ENCODE results near the gene UNC5C.

UNC5C gene

DNA sequence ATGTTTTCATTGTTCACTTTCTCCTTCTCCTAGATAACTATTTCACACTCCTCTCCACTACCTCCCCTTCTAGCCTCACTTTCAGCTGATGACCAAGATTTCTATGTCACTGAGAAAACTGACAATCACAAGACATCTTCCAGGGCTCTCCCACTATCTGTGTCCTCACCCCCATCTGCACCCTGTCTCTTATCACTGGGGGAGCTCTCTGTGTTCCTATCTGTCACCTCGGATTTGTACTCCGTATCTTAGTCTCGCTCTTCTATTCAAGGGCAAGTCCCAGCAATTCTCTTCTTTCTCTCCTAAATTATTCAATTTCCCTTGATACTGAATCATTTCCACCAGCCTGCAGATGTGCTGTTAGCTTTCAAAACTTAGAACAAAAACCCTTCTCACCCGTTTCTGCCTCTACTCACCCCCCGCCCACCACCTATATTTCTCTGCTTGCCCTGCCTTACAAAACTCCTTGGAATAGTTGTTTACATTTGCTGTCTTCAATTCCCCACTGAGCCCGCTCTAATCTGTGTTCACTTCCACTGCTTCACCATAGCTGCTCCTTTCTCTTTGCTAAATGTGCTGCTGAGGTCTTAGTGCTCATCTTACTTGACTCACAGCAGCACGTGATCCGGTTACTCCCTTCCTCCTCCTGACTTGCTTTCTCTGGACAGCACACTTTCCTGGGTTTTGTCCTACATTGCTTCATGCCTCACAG, 293.2 kb downstream of the UNC5C start:
- DNase-seq = no peak

DNA sequence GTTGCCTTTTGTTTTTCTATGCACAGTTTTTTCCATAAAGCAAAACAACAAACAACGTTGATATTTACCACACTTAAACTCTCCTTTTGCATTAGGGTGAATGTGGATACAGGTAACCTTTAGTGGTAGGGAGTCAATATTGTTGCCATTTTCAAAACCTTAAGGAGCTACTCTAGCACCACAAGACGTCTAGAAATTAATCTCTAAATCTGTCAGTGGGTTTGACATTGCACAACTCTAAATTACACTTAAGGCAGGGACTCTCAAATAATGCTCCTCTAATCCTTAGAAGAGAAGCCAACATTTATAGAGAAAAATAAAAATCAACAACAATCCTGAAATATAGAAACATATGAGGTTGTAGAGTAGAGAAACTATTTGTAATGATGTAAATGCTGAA, 297.2 kb downstream of the UNC5C start:
- no peak for DNase-seq

DNA sequence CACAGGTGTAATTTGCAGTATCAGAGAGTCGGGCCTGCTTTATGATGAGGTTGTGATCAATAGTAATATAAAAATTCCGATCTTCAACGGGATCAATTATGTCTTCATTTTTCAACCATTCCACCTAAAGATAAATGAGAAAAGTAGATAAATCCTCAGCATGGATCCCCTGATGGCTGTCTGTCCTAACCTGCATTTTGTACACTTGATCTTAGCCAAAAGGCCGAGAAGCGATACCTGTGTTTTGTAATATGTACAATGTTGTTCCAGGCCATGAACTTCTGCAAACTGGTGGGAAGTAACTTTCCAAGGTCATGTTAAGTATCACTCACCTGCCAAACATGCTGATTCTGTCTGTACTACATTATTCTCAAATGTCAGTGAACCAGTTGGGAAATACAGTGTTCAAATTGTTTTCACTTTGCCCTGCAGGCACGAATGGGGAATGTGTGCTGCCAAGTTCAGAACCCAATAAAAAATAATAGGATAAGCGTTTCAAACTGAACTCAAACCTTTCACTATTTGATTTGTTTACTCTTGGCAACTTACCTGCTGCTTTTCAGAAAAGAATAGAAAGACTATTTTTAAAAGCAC, 298.1 kb downstream of the UNC5C start:
- DNase-seq = no peak

DNA sequence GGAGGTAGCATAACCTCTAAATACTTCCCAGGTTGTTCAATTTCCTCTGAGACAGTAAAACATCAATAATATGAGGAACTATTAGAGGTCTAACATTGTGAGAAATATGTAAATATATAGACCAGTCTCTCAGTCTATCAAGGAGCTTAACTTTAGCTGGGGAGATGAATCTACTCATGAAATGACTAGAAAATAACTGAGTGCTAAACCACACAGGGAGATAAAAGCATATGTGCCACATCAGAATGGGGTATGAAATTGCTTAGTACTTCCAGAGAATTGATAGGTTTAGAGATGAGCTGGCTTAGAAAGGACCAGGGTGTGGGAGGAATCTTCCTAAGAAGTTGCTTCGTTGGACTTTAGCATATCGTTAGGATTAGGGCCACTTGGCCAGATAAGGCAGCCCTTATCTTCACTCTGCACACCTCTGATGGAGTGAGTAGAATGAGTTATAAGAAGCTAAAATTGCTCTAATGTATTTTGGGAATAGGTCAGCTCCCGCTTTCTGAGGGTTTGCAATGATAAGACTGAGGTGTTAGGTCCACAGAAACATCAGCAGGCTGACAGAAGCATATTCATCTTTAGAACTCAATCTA, 299.2 kb downstream of the UNC5C start:
- DNase-seq = no peak

DNA sequence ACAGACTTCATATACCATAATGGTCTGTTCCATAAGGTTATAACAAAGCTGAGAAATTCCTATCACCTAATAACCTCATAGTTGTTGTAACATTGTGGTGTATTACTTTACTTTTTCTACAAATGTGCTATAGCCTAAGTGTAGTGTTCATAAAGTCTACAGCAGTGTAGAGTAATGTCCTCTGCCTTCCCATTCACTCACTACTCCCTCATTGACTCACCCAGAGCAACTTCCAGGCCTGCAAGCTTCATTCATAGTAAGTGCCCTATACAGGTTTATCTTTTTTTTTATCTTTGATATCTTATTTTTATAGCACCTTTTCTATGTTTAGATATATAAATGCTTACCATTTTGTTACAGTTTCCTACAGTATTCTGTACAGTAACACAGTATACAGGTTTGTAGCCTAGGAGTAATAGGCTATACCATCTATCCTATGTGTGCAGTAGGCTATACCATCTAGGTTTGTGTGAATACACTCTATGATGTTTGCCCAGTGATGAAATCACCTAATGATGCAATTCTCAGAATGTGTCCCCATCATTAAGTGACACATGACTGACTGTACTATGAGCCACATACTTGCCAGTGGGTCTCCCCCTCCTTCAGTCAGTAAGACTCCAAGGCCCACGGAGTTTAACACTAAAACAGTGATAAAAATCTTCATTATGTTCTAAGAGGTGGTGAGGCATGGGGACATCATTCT, 299.9 kb downstream of the UNC5C start:
- DNase-seq = no peak

DNA sequence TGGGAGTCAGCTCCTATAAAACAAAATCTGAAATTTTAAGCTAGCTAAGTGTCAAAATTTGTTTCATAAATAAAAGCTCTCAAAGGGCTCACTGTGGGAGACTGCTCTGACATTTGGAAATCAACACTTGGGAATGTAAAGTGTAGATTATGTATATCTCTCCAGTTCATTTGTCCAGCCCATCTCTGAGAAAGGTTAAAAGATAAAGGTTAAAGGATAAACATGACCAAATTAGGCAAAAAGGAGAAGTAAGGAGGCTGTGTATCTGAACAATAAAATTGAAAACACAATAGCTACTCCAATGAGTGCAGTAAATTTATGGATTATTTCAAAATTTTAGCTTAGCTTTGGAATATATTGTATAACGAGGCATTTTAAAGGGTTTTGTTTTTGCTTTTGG, 304.9 kb downstream of the UNC5C start:
- no peak for DNase-seq

DNA sequence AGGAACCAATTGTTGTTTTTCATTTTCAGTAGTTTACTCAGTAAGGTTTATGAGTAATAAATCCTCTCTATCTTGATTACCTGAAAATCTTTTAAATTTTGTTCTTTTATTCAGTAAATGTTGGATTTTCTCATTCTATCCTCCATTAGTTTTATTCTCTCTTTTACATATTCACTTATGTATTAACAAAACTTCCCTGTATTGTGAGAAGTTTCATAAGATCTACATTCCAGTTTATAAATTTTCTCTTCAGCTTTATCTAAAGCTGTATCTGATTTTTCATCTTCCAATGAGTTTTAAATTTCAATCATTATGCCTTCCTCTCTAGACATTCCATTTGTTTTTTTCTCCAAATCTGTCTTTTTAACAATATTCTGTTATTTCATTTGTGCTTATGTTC, 310.2 kb downstream of the UNC5C start:
- DNase-seq = no peak

DNA sequence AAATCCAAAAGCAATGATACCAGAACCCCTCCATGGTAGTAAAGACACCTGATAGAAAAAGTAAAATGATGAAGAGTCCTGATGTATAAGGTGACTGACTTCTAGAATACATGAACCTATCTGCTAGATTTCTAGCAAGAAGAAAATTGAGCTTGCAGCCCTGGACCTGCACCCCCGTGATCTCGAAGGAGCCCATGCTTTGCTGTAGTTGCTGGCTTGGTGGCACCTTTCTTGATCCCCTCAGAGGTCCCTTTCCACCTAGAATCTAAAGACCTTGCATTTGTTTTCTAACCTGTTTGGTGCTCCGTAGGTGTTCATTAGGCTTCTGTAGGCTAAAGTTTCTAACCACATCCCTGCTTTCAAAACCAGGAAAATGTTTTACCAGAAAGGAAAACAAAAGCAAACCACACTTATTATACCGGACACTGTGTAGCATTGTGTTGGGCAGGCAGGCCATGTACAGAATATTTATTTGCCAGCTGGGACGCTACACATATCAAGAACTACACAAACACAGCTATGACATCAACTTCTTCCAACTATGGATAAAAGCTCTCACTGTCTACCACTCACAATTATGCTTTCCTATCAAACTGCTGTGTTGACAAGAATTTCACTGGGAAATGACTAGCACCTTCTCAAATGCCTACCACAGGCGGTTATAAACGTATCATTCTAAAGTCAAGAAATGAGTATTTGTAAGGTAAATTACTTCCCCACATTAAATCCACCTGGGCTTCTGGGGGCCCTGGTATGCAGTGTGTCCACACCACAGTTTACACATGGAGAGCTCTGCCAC, 316.2 kb downstream of the UNC5C start:
- no peak for DNase-seq

DNA sequence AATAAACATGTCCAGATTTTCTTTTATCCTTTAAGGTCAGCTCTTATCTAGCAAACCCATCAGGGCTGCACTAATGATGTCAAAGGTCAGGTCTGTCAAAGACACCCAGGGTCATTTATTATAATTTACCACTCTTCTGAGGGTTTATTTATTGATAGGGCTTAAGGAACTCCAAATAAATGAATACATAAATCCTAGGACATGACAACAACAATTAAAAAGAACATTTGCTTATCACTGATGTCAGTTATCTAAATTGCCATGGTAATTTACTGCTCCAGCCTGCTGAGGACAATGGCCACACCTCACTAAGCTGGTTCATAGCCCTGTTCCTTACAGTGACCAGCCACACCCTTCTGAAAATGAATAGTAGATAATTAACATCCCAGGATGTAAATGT, 317.1 kb downstream of the UNC5C start:
- no peak for DNase-seq

DNA sequence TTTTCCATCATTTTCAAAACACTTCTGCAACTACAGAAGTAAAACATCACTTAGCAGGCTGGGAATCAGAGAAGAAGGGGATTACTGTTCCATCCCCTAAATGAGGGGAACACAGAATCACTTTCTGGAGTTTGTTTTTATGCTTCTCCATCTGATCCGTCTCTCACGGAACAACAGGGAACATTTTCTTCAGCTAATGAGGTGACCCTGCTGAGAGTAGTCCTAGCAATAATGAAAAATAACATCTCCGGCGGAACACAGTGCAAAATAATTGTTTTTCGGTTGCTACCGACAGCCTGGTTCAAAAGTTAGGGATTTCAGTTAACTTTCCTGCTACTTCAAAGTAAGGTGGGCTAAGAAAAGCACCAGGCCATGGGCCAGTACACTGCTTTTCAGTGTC, 322.9 kb downstream of the UNC5C start:
- no peak for DNase-seq

DNA sequence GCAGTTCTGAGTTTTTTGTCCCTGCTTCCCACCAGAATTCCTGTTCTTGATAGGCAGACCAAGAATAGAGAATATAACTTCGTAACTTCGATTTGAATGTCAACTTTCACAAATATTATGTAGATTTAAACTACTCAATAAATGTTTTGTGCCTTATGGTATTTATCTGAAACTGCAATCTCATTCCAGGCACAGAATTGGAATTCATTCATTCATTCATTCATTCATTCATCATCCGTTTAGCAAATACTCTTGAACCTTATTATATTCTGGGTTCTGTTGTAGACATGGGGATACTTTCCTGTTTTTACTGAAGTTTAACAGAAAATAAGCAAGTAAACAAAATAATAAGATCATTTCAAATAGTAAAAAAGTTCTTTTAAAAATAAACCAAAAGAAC, 324.4 kb downstream of the UNC5C start:
- DNase-seq = no peak

DNA sequence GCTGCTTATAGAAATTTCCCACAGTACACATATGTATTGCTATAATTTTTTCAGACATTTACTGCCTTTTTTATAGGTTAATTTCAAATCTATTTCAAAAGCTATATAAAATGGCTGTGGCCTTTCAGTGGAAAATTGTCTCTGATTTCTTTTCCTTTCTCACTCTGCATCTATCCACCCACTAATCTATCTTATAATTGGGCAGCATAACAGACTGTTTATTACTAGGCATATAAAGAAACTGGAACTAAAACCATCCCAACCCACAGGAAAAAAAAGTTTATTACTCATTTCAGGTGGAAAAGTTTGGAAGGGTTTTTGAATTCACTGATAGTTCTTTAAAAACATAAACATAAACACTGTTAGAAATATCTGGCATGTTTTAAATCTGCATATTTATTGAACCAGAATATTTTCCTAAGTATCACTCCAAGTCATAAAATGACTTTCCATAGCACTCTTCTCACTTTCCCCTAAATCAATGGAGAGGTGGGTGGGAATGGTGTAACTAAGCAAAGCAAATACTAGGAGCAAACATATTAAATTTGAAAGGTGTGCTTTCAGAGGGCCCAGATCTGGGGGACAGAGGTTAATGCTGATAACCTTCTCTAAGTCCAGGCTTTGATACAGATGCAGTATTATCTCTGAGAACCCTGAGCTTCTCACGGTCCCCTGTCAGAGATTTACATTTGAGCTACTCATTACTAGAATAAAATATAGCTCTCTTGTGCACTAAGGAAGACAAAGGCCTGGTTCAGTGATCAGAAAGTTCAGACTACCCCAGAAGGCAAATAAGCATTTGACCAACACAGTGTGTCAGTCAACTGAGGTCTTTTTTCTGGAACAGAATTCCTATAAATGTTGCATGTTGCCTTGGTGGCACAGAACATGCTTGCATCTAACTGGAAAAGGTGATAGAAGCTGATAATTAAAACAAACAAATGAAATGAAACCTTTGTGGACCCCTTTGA, 328.3 kb downstream of the UNC5C start:
- no peak for DNase-seq

DNA sequence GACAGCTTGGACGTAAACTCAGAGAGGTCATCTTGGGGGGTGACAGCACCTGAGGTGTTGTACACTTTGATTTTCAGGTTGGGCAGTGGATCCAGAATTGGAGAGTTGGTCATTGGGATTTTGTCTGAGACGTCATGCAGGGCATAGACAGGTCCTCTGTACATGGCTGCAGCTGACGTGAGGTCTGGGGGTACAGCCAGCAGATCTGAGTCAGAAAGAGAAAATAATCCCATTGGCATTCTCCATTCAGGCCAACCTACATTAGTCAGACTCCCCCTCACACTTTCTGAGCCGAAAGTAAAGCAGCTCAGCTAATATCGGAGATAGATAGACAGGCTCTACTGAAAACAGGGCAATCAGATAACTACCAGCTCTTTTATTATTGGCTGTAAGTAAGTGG, 329.7 kb downstream of the UNC5C start:
- DNase-seq = no peak

DNA sequence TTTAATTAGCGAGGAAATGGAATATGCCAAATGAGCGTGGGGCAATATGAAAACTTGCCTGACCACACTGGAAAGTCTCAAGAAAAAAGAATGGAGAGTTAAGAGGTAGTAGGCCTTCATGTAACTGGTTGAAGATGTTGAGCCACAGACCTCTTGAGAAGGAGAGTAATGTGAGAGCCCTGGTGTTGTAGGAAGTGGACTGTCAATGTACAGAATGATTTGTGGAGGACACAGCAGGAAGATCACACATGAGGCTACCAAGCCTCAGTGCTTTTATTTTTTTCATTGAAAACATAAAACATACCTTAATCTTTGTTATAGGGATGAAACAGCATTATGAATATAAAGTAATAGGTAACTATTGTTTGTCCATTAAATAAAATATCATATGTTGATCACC, 331.6 kb downstream of the UNC5C start:
- no peak for DNase-seq

DNA sequence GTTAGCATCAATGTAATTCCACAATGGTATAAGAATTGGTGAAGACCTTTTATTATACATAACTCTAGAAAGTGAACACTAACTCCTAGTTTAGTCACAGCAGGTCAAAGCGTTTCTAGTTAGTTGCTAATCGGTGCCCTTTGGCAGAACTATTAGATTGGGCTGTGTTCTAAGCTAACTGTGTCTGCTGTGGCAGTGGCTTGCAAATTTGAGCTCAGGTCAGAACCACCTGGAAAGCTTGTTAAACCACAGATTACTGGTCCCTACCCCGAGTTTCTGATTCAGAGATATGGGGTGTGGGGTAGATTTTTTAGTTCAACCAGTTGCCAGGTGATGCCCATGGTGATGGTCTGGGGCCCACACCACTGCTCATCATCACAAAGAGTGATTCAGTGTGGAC, 332.1 kb downstream of the UNC5C start:
- no peak for DNase-seq

DNA sequence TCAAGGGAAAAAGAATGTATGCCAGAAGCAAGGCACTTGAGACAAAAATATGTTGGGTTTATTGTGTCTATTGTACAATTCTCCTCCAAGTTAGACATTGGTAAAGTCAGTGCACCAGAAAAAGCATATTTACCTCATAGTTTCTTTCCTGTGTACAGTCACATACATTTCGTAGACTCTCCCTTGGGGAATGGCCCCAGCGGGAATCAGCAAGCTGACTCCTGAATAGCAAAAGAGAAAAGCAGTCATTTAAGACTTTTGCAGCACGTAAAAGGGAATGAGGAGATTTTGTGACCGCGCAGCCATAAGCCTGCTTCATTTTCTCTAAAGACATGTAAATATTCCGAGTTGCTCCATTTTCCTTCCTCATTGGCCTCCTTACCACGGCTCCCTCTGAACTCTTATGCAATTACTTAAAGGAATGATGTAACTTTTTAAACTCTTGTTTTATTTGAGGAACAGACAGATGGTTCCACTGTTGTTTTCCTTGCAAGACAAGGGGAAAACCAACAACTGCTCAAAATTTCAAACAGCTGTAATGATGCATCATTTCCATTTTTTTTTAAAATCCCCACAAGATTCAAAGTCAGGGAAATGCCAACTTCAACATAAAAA, 332.7 kb downstream of the UNC5C start:
- DNase-seq = no peak

DNA sequence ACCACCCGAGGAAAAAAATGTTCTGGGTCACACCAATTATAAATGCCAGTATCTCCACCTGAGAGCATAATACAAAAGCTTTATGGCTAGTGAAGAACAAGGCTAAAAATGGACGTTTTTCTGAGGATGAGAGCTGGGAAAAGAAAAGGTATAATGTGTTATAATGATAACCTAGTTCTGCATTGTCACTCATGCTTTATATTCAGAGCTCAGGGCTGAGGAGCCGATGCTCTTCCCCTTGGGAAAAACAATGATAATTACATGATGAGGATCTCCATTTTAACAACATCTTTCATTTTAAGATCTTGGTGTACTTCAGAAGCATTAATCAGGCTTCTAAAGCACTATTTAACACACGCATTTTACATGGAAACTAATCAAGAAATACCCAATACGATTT, 333.7 kb downstream of the UNC5C start:
- no peak for DNase-seq

DNA sequence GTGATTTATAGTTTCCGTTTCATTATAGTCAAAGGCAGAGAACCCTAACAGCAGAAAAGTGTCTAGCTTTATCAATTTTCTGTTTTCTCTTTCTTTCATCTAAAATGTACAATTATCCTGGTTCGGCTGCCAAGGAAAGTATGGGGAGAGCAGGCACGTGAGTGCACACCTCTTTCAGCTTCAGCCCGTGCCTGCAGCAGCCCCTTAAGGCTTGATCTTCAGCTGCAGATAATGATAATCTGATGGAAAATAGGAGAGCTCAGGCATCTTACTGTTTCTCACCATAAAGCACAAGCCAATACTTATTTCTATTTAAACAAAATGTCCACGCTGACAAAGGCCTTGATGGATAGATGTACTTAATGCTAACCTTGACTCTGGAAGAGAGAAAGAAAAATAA, 334.4 kb downstream of the UNC5C start:
- DNase-seq = no peak

DNA sequence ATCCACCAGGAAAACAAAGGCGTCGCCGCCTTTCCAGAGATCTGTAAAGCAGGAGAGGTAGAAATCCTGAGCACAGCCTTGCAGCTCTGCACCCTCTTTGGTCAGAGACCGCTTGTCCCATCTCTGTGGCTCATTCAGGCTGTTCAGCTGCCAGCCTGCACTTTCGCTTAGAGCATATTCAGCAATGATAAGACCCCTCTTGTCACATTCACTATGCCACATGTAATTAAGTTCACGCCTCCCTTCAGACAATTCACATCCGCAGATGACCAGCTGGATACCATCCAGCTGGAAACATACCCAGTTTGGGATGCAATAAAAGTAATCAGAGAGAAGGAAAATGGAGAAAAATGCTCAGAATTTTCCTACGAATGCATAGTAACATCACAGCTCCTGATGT, 335.4 kb downstream of the UNC5C start:
- DNase-seq = no peak

DNA sequence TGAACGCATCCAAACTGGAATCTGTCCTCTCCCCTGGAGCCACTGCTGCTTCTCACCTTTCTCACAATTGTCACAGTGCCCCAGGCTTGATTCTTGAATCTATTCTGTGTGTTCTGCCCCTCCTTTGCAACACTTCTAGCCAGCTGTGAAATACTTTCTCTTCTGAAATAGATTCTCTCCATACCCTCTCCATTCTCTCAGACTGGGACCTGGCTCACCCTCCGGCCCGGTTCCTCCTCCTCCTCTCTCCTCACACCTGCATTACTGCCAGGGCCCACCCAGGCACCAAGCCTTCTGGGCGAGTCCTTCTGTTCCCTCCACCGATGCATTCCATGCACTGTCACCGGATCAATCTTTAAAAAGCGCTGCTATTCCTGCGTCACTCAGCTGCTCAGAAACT, 336.1 kb downstream of the UNC5C start:
- no peak for DNase-seq

DNA sequence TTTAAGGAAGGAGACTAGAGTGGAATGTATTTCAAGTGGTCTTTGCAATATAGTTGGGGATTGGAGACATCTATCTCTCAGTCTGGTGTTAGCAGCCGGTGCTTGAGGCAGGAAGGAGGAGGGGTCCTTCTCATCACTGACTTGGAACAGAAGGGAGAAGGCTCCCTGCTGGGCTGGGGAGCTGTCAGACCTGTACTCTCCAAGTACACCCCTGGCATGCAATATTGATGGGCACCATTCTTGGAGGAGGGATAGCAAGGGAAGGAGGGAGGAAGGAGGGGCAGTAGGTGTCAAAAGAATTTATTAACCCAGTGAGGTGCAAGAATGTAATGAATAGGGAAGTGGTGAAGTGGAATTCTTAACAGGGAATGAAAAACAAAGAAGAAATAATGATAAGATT, 338.8 kb downstream of the UNC5C start:
- DNase-seq = no peak

DNA sequence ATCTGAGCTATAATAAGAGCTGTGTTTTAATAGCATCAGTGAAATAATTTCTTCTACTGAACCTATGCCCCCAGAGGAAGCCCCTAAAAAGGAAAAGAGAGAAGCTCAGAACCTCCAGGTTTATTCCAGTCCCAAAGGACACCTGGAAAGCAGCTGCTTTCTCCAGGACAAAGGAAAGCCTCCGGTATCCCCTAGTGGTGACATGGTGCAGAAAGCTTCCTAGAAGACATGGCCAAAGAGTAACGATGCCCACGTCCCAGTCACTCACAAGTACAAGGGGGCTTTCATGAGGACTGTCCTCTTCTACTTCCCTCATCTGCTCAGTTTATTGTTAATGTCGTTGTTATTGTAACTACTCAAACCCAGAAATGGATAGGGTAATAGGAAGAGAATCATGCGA, 343.9 kb downstream of the UNC5C start:
- no peak for DNase-seq
